Occipital lobe (tissue), 2 donors: Measurements from ENCODE around the gene TMEM53. TPM values are rescaled to one million over a fixed set of nuclear protein-coding genes. Genes with fewer than 3 reads are reported as not detected.

Experiments
- DNase-seq: peaks from one replicate; lab custom pipeline; 2025; lab: John Stamatoyannopoulos, UW
- total RNA-seq: library from RNA; depleted of rRNA; stranded (reverse); fragments of >200 nt; gene quantifications from one replicate; pipeline ENCODE4 v1.2.3, GENCODE V29; 2014

The TMEM53 gene
- total RNA-seq, 1 donor from 2014 or later: 3.7 TPM

- DNase-seq: no peak
Measured at GRCh38 chr1:44698138-44698537, 23.9 kb upstream of the TMEM53 start.

GRCh38 chr1:44696789-44697345 lies 22.6 kb upstream of the TMEM53 start:
- DNase-seq: no peak

GRCh38 chr1:44696101-44696500 lies 21.8 kb upstream of the TMEM53 start:
- no peak for DNase-seq

GRCh38 chr1:44695671-44696070 lies 21.4 kb upstream of the TMEM53 start:
- no peak for DNase-seq

- DNase-seq: no peak
Measured at GRCh38 chr1:44694863-44695478, 20.7 kb upstream of the TMEM53 start.

GRCh38 chr1:44693900-44694299 lies 19.6 kb upstream of the TMEM53 start:
- no peak for DNase-seq

- DNase-seq: no peak
Measured at GRCh38 chr1:44693159-44693558, 18.9 kb upstream of the TMEM53 start.

GRCh38 chr1:44689447-44689765 lies 15.1 kb upstream of the TMEM53 start:
- DNase-seq: no peak

- no peak for DNase-seq
Measured at GRCh38 chr1:44688760-44689446, 14.6 kb upstream of the TMEM53 start.

GRCh38 chr1:44685881-44686280 lies 11.6 kb upstream of the TMEM53 start:
- no peak for DNase-seq

- DNase-seq: no peak
Measured at GRCh38 chr1:44685218-44685617, 10.9 kb upstream of the TMEM53 start.

- no peak for DNase-seq
Measured at GRCh38 chr1:44684525-44684924, 10.2 kb upstream of the TMEM53 start.

- no peak for DNase-seq
Measured at GRCh38 chr1:44682883-44683265, 8.6 kb upstream of the TMEM53 start.

- no peak for DNase-seq
Measured at GRCh38 chr1:44681905-44682882, 7.9 kb upstream of the TMEM53 start.

GRCh38 chr1:44679468-44679867 lies 5.2 kb upstream of the TMEM53 start:
- DNase-seq: no peak

GRCh38 chr1:44678626-44679025 lies 4.3 kb upstream of the TMEM53 start:
- no peak for DNase-seq

GRCh38 chr1:44678120-44678519 lies 3.8 kb upstream of the TMEM53 start:
- DNase-seq: no peak

GRCh38 chr1:44677201-44677766 lies 3.0 kb upstream of the TMEM53 start:
- no peak for DNase-seq

- DNase-seq: no peak
Measured at GRCh38 chr1:44676484-44677200, 2.4 kb upstream of the TMEM53 start.

GRCh38 chr1:44675186-44675585 lies 905 bp upstream of the TMEM53 start:
- no peak for DNase-seq

- DNase-seq: no peak
Measured at GRCh38 chr1:44673675-44674112, 587 bp downstream of the TMEM53 start.
